ENCODE measurements around the gene TCP11.

The TCP11 gene

DNA sequence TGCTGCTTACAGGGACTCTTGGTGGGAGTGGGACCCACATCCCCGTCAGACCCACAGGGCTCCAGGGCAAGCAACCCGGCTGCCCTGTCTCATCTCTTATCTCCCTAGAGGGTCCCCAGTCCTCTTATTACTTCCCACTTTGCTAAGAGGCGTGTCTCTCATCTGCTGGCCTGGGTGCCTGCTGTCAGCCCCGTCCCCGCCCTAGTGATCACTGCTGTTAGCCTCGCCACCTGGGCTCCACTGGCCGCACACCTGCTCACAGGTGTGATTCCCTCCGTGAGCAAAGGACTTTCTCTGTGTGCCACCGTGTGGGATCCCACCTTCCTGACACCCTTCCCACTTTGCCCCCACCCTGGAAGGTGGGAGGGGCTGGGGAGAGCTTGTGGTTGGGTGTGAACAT lies 57.6 kb downstream of the TCP11 start:
- Histone ChIP-seq H3K27ac (no peak overlapping the region), H3K9me3 (replicated peaks in 1 of 11) (no peaks in the 10 kb centered on the region), H3K9ac (no peak overlapping the region), H3K4me2 (no peak overlapping the region), H3K36me3 (peaks cover 24 to 99% (median 76%) of the 10 kb centered on the region in 11 experiments; a peak in 21 of 22 replicates), H3K4me1 (peaks cover 23 to 45% (median 36%) of the 10 kb centered on the region in 10 experiments), H3K27me3 (no peaks in the 10 kb centered on the region), H3K4me3 (no peak overlapping the region), H4K20me1 (peaks cover 0 to 40% (median 6%) of the 10 kb centered on the region in 11 experiments; a peak in 7 of 22 replicates)
- TF ChIP-seq Cebpa-rat (IDR thresholded peaks at IDR 0.05): no peak

- Histone ChIP-seq H3K27me3 (no peaks in the 10 kb centered on the region), H3K4me3 (no peak overlapping the region), H3K4me2 (no peak overlapping the region), H3K27ac (no peak overlapping the region), H3K4me1 (peaks cover 23 to 38% (median 30%) of the 10 kb centered on the region in 10 experiments), H3K9ac (no peak overlapping the region), H3K36me3 (peaks cover 24 to 99% (median 76%) of the 10 kb centered on the region in 11 experiments; a peak in 21 of 22 replicates), H4K20me1 (peaks cover 0 to 40% (median 6%) of the 10 kb centered on the region in 11 experiments; a peak in 7 of 22 replicates), H3K9me3 (replicated peaks in 1 of 11) (no peaks in the 10 kb centered on the region)
- TF ChIP-seq Cebpa-rat (IDR thresholded peaks at IDR 0.05): no peak
These were observed 58.3 kb downstream of the TCP11 start for GRCh38 chr6:35082733-35083403.

DNA sequence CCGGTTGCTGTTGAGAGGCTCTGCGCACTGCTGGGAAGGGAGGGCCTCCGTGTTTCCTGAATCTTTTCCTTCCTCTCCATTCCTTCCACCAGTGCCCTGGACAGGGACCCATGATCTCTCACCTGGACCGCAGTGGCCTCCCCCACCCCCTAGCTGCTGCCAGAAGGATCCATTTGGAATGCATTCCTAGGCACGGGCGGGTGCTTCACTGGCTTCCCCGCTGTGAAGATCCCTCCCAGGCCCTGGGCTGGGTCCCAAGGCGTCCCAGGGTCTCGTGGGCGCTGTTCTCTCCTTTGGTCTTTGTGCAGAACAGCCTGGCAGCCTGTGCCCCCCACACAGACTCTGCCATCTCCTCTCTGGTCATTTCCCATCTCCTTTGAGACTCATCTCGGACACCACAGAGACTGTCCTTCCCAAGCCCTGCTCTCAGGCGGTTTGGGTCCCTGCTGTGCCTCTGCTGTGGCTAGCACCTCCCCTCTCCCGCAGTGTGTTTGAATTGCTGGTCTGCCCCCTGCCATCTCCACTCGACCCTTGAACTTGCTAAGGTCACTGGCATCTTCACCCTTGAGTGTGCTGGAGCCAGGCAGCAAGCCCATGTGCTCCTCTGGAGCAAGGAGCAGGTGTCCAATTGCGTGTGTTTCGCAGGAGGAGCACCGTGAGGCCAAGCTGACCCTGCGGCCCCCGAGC lies 59.0 kb downstream of the TCP11 start:
- Histone ChIP-seq H3K9ac (peak overlapping the region in 2 of 11 experiments; percentile 54 to 56; a peak in 2 of 22 replicates), H3K36me3 (peaks cover 17 to 99% (median 74%) of the 10 kb centered on the region in 11 experiments; a peak in 21 of 22 replicates)

DNA sequence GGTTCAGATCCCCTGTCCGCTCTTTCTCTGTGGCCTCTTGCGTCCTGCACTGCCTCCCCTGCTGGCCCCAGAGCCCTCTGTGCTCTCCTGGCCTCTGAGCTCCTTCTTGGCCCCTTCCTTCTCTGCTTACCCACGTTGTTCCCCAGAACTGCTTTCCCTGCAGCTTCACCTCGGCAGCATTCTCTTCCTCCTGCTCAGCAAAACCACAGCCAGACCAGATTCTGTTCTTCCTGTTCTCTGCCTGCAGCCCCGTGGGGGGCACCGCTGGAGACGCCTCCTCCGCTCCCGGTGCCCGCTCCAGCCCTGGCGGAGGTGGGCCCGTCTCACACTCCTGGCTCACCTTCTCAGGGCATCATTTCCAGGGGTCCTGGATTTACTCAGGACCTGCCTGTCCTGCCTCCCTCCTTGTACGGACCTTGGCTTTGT lies 59.7 kb downstream of the TCP11 start:
- H3K27ac ChIP-seq: peak overlapping the region in 6 of 11 experiments; percentile 39 to 55 (median 47); a peak in 11 of 22 replicates
- peak overlapping the region; percentile 62 to 86 (median 81) for H3K4me2 ChIP-seq
- peaks cover 21 to 32% (median 24%) of the 10 kb centered on the region in 10 experiments for H3K4me1 ChIP-seq
- H4K20me1 ChIP-seq: peaks cover 0 to 35% (median 3%) of the 10 kb centered on the region in 11 experiments; a peak in 7 of 22 replicates
- TF ChIP-seq Cebpa-rat (IDR thresholded peaks at IDR 0.05): no peak
- H3K36me3 ChIP-seq: peaks cover 17 to 99% (median 67%) of the 10 kb centered on the region in 11 experiments; a peak in 21 of 22 replicates
- H3K9ac ChIP-seq: peak overlapping the region in 8 of 11 experiments; percentile 7 to 60 (median 48); a peak in 12 of 22 replicates
- no peaks in the 10 kb centered on the region for H3K27me3 ChIP-seq
- H3K4me3 ChIP-seq: no peak overlapping the region
- H3K9me3 ChIP-seq (replicated peaks in 1 of 11): no peaks in the 10 kb centered on the region

More for the DNA sequence above, 59.0 kb downstream of the TCP11 start:
- Histone ChIP-seq H3K27me3 (no peaks in the 10 kb centered on the region), H3K9me3 (replicated peaks in 1 of 11) (no peaks in the 10 kb centered on the region), H3K27ac (peak overlapping the region in 2 of 11 experiments; percentile 39 to 55; a peak in 4 of 22 replicates), H3K4me3 (no peak overlapping the region), H3K4me1 (peaks cover 21 to 32% (median 24%) of the 10 kb centered on the region in 10 experiments), H3K4me2 (peak overlapping the region; percentile 62 to 86 (median 81); a peak in 21 of 22 replicates), H4K20me1 (peaks cover 0 to 35% (median 4%) of the 10 kb centered on the region in 11 experiments; a peak in 7 of 22 replicates)
- no peak for TF ChIP-seq Cebpa-rat (IDR thresholded peaks at IDR 0.05)

DNA sequence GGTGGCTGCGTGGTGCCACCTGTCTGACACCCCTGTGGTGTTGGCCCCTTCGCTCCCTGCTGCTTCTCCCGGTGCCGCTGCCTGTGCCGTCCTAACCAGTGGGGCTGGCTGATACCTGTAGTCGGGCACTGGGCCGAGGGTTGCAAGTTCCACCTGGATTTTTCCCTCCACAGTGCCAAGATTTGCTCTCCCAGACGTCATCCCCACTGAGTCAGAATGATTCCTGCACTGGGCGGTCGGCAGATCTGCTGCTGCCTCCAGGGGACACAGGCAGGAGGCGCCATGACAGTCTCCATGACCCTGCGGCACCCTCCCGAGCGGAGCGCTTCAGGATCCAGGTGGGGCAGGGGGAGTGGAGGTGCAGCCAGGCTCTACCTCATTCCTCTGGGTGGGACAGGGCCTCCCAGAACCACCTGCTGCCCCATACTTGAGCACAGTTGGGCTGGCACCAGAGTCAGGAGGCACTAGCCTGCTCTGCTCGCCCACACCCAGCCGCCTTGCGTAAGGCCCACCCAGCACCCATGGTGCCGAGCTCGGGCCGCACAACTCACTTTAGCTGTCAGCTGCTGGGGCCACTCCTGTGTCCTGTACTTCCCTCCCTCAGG lies 60.2 kb downstream of the TCP11 start:
- Histone ChIP-seq H3K4me2 (peak overlapping the region; percentile 62 to 86 (median 81)), H3K27me3 (no peaks in the 10 kb centered on the region), H3K36me3 (peaks cover 17 to 99% (median 62%) of the 10 kb centered on the region in 11 experiments; a peak in 21 of 22 replicates), H3K9ac (peak overlapping the region in 8 of 11 experiments; percentile 7 to 60 (median 48); a peak in 12 of 22 replicates), H3K9me3 (replicated peaks in 1 of 11) (no peaks in the 10 kb centered on the region), H3K4me3 (no peak overlapping the region), H4K20me1 (peaks cover 0 to 35% (median 3%) of the 10 kb centered on the region in 11 experiments; a peak in 7 of 22 replicates), H3K27ac (peak overlapping the region in 7 of 11 experiments; percentile 7 to 55 (median 46); a peak in 12 of 22 replicates), H3K4me1 (peaks cover 21 to 32% (median 24%) of the 10 kb centered on the region in 10 experiments)
- no peak for TF ChIP-seq Cebpa-rat (IDR thresholded peaks at IDR 0.05)

DNA sequence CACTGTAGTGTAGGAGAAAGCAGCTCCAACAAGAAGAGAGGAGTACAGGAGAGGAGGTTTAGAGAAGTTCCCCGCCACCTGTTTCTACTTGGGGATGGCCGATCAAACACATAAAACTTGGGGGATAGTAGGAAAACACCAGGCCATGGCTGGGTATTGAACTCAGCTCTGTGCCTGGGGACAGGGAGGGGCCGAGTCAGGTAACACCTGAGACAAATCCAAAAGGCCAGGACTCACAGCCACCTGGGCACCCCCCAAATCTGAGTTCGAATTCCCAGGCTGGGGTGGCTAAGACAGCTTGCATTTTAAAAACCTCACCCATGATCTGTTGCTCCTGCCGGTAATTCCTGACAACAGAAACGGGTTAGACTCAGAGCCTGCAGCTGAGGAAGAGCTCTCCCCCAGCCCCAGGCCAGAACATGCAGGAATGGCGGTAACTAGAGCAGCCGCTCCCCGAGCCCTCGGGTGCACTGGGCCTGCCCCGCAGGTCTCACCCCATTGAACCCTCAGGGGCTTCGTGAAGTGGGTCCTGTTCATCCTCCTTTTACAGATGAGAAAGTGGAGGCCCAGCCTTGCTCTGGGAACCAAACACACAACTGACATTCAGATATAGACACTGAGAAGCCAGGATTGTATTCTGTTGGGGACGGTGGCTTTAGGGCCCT lies 61.0 kb downstream of the TCP11 start:
- Histone ChIP-seq H4K20me1 (peaks cover 0 to 35% (median 3%) of the 10 kb centered on the region in 11 experiments; a peak in 7 of 22 replicates), H3K27ac (no peak overlapping the region), H3K4me3 (no peak overlapping the region), H3K9ac (peak overlapping the region in 2 of 11 experiments; percentile 43 to 60; a peak in 2 of 22 replicates), H3K4me2 (peak overlapping the region in 6 of 11 experiments; percentile 75 to 86 (median 82); a peak in 9 of 22 replicates), H3K9me3 (replicated peaks in 1 of 11) (no peaks in the 10 kb centered on the region), H3K27me3 (no peaks in the 10 kb centered on the region), H3K4me1 (peaks cover 21 to 32% (median 24%) of the 10 kb centered on the region in 10 experiments), H3K36me3 (peaks cover 17 to 98% (median 54%) of the 10 kb centered on the region in 11 experiments; a peak in 21 of 22 replicates)
- TF ChIP-seq Cebpa-rat (IDR thresholded peaks at IDR 0.05): no peak

DNA sequence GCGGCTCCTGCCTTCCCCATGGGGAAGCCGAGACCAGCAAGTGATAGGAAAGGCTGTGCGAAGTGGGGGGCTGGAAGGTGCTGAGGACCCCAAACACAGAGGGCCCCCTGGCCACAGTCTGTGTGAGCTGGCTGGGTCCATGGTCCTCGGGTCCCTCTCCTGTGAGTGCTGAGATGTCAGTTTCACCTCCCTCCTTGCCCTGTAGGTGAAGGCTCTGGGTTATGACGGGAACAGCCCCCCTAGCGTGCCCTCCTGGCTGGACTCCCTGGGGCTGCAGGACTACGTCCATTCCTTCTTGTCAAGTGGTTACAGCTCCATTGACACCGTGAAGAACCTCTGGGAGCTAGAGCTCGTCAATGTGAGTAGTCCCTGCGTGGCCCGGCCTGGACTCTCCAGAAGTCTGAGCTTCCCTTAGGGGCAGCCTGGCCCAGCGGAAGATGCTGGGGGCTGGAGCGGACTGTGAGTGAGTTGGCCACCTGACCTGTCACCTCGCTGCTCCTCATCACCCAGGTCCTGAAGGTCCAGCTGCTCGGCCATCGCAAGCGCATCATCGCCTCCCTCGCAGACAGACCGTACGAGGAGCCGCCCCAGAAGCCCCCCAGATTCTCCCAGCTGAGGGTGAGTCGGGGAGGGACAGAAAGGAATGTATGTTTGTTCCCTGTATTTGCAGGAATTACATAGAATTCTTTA lies 61.7 kb downstream of the TCP11 start:
- TF ChIP-seq Cebpa-rat (IDR thresholded peaks at IDR 0.05): no peak

More for the DNA sequence above, 61.7 kb downstream of the TCP11 start:
- Histone ChIP-seq H3K9ac (no peak overlapping the region), H3K4me2 (no peak overlapping the region), H4K20me1 (peaks cover 0 to 35% (median 3%) of the 10 kb centered on the region in 11 experiments; a peak in 7 of 22 replicates), H3K9me3 (replicated peaks in 1 of 11) (no peaks in the 10 kb centered on the region), H3K4me1 (peaks cover 21 to 32% (median 24%) of the 10 kb centered on the region in 10 experiments), H3K27me3 (no peaks in the 10 kb centered on the region), H3K27ac (no peak overlapping the region), H3K36me3 (peaks cover 17 to 97% (median 53%) of the 10 kb centered on the region in 11 experiments; a peak in 21 of 22 replicates), H3K4me3 (no peak overlapping the region)

Measured in BLaER1 treated with 17β-estradiol and CSF1 and Interleukin-3, amounts not matched to agents 10 nM and 100 nM (cell line).